ENCODE measurements around the gene NPFFR2.
"Not testable (repeated sequence)": the region's sequence is repeated elsewhere in the genome, so short reads cannot be mapped to it uniquely, and the experiment has no call there.

- TF ChIP-seq EZH2phosphoT487 (IDR thresholded peaks at IDR 0.05; ENCODE audit: insufficient read depth, low read depth); EZH2 (IDR thresholded peaks at IDR 0.05; ENCODE audit: insufficient read depth, poor library complexity, severe bottlenecking): not testable (repeated sequence)
These were observed 137.5 kb downstream of the NPFFR2 start for GRCh38 chr4:72169285-72169684.
